Measurements from ENCODE around the gene PTPN4. TPM values are rescaled to one million over a fixed set of nuclear protein-coding genes. Genes with fewer than 3 reads are reported as not detected.

The PTPN4 gene
- polyA plus RNA-seq, 3 donors = 5.5 to 6.7 (median 5.7) TPM

GRCh38 chr2:119774026-119774425, 14.3 kb downstream of the PTPN4 start:
- H3K79me2 ChIP-seq (ENCODE audit: insufficient read depth, low read length) = no peaks in the 10 kb centered on the region
- H3K9ac ChIP-seq (ENCODE audit: insufficient read depth, low read length, poor library complexity, severe bottlenecking) = no peak overlapping the region
- H3K4me3 ChIP-seq (replicated peaks in 1 of 3; ENCODE audit: low read depth in 2 of 3, low read length in 3 of 3) = no peak overlapping the region
- H4K20me1 ChIP-seq (ENCODE audit: insufficient read depth, low read length) = no peaks in the 10 kb centered on the region
- Mint-ChIP-seq H3K9me3 (peaks cover 0 to 5% (median 0%) of the 10 kb centered on the region in 7 donors), H3K4me3 (no peak overlapping the region), H3K27me3 (ENCODE audit: low read depth in 3 of 3) (peaks cover 0 to 3% (median 1%) of the 10 kb centered on the region in 3 donors), H3K36me3 (peaks cover 0 to 5% of the 10 kb centered on the region in 2 donors), H3K27ac (no peak overlapping the region), H3K4me1 (peaks cover 7% of the 10 kb centered on the region)
- H3K9me3 ChIP-seq (replicated peaks in 1 of 2; ENCODE audit: control insufficient read depth in 1 of 2, insufficient read depth in 1 of 2, low read length in 2 of 2) = no peaks in the 10 kb centered on the region
- no peak overlapping the region for H3K4me2 ChIP-seq (replicated peaks; ENCODE audit: extremely low read depth, low read length, poor library complexity, severe bottlenecking)
- H3K27me3 ChIP-seq (ENCODE audit: control insufficient read depth in 2 of 2, insufficient read depth in 2 of 2, low read length in 2 of 2) = no peaks in the 10 kb centered on the region
- TF ChIP-seq, protein P1, sequence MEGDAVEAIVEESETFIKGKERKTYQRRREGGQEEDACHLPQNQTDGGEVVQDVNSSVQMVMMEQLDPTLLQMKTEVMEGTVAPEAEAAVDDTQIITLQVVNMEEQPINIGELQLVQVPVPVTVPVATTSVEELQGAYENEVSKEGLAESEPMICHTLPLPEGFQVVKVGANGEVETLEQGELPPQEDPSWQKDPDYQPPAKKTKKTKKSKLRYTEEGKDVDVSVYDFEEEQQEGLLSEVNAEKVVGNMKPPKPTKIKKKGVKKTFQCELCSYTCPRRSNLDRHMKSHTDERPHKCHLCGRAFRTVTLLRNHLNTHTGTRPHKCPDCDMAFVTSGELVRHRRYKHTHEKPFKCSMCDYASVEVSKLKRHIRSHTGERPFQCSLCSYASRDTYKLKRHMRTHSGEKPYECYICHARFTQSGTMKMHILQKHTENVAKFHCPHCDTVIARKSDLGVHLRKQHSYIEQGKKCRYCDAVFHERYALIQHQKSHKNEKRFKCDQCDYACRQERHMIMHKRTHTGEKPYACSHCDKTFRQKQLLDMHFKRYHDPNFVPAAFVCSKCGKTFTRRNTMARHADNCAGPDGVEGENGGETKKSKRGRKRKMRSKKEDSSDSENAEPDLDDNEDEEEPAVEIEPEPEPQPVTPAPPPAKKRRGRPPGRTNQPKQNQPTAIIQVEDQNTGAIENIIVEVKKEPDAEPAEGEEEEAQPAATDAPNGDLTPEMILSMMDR (IDR thresholded peaks at IDR 0.05) = no peak
- DNase-seq = no peak
- no peak overlapping the region for H3K27ac ChIP-seq (ENCODE audit: low read depth in 1 of 2, low read length in 2 of 2)
- intact Hi-C loops (cut with micrococcal nuclease) = no loop called here
- H2AFZ ChIP-seq (ENCODE audit: insufficient read depth, low read depth, low read length, poor library complexity, severe bottlenecking) = no peak overlapping the region
- no peaks in the 10 kb centered on the region for H3K4me1 ChIP-seq (ENCODE audit: control insufficient read depth in 1 of 2, insufficient read depth in 2 of 2, low read length in 2 of 2)
- H3K36me3 ChIP-seq (replicated peaks in 1 of 2; ENCODE audit: control insufficient read depth in 1 of 2, insufficient read depth in 2 of 2, low read length in 2 of 2) = no peaks in the 10 kb centered on the region

- Mint-ChIP-seq H3K4me3 (no peak overlapping the region), H3K4me1 (peaks cover 7% of the 10 kb centered on the region)
Observed at GRCh38 chr2:119775102-119775501, 15.4 kb downstream of the PTPN4 start.

More at GRCh38 chr2:119775102-119775501, 15.4 kb downstream of the PTPN4 start:
- WGBS (ENCODE audit: insufficient coverage) = 100% methylated on average over 2 of the region's 6 CpGs
- no peaks in the 10 kb centered on the region for H3K27me3 ChIP-seq (ENCODE audit: control insufficient read depth in 2 of 2, insufficient read depth in 2 of 2, low read length in 2 of 2)
- no peak overlapping the region for H3K4me3 ChIP-seq (replicated peaks in 1 of 3; ENCODE audit: low read depth in 2 of 3, low read length in 3 of 3)
- no peaks in the 10 kb centered on the region for H4K20me1 ChIP-seq (ENCODE audit: insufficient read depth, low read length)
- no peak overlapping the region for H3K27ac ChIP-seq (ENCODE audit: low read depth in 1 of 2, low read length in 2 of 2)
- H3K79me2 ChIP-seq (ENCODE audit: insufficient read depth, low read length) = no peaks in the 10 kb centered on the region
- no peak overlapping the region for H3K4me2 ChIP-seq (replicated peaks; ENCODE audit: extremely low read depth, low read length, poor library complexity, severe bottlenecking)
- H3K9ac ChIP-seq (ENCODE audit: insufficient read depth, low read length, poor library complexity, severe bottlenecking) = no peak overlapping the region
- DNase-seq = no peak
- intact Hi-C loops (cut with micrococcal nuclease) = no loop called here
- no peaks in the 10 kb centered on the region for H3K9me3 ChIP-seq (replicated peaks in 1 of 2; ENCODE audit: control insufficient read depth in 1 of 2, insufficient read depth in 1 of 2, low read length in 2 of 2)
- Mint-ChIP-seq H3K27ac (no peak overlapping the region), H3K9me3 (peaks cover 0 to 5% (median 0%) of the 10 kb centered on the region in 7 donors), H3K27me3 (ENCODE audit: low read depth in 3 of 3) (peaks cover 0 to 3% (median 1%) of the 10 kb centered on the region in 3 donors), H3K36me3 (peaks cover 0 to 5% of the 10 kb centered on the region in 2 donors)
- H3K36me3 ChIP-seq (replicated peaks in 1 of 2; ENCODE audit: control insufficient read depth in 1 of 2, insufficient read depth in 2 of 2, low read length in 2 of 2) = no peaks in the 10 kb centered on the region
- H3K4me1 ChIP-seq (ENCODE audit: control insufficient read depth in 1 of 2, insufficient read depth in 2 of 2, low read length in 2 of 2) = no peaks in the 10 kb centered on the region
- no peak overlapping the region for H2AFZ ChIP-seq (ENCODE audit: insufficient read depth, low read depth, low read length, poor library complexity, severe bottlenecking)
- TF ChIP-seq, protein P1 (IDR thresholded peaks at IDR 0.05) = no peak

Data from CD14-positive monocyte (primary cell).